ENCODE results near the gene DMD. TPM values are rescaled to one million over a fixed set of nuclear protein-coding genes. Genes with fewer than 3 reads are reported as not detected.

DMD gene
- total RNA-seq, 1 experiment from 2014 or later = 25.3 TPM

DNA sequence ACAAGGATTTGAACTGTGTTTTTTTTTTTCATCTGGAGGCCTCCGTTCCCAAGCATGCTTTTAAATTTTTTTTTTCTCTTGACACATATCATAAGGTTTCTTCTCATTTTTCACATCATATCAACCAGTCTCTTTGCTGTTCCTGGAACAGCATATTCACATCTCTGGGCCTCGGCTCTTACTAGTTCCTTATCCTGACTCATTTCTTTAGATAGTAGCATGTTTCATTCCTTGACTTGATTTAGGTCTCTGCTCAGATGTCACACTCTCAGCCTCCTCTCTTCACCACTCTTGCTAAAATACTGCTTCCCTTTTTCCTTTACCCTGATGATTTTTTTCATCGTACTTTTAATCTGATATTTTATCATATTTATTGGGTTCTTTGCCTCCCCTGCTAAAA lies 1163.1 kb downstream of the DMD start:
- DNase-seq = no peak
- H3K27me3 ChIP-seq (ENCODE audit: insufficient read depth, low read depth) = no peaks in the 10 kb centered on the region
- no peaks in the 10 kb centered on the region for H4K20me1 ChIP-seq (ENCODE audit: insufficient read depth)
- ChIA-PET POLR2A (ENCODE audit: unreplicated experiment) (no interaction called here), CTCF (no interaction called here)
- no peaks in the 10 kb centered on the region for H3F3A ChIP-seq (ENCODE audit: insufficient read depth, low read depth)
- no peak overlapping the region for H3K4me2 ChIP-seq
- TF ChIP-seq EZH2 (IDR thresholded peaks at IDR 0.05; ENCODE audit: low read depth) = no peak
- no peaks in the 10 kb centered on the region for H3K4me1 ChIP-seq (replicated peaks; ENCODE audit: insufficient read depth)
- H2AFZ ChIP-seq = no peak overlapping the region
- H3K4me3 ChIP-seq = no peak overlapping the region
- intact Hi-C loops (cut with micrococcal nuclease; ENCODE audit: unreplicated experiment) = no loop called here
- H3K27ac ChIP-seq = no peak overlapping the region
- H3K36me3 ChIP-seq (ENCODE audit: low read depth) = no peaks in the 10 kb centered on the region
- no peaks in the 10 kb centered on the region for H3K9me3 ChIP-seq (ENCODE audit: insufficient read depth, low read depth)
- no peaks in the 10 kb centered on the region for H3K9me2 ChIP-seq (ENCODE audit: insufficient read depth)
- no TSS peak for BruUV-seq (replicated peaks)
- H3K79me2 ChIP-seq (ENCODE audit: low read depth) = no peaks in the 10 kb centered on the region

DNA sequence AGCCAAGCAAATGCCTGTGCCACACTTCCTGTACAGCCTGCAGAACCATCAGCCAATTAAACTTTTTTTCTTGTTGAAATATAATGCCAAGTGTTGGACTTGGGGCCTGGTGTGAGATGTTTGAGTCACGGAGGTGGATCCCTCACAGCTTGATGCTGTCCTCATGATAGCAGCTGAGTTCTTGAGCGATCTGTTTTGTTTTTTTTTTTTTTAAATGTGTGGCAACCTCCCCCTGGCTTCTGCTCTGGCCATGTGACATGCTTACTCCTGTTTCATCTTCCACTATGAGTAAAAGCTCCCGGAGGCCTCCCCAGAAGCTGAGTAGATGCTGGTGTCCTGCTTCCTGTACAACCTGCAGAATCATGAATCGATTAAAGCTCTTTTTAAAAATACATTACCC lies 1166.2 kb downstream of the DMD start:
- H3K9me3 ChIP-seq (ENCODE audit: insufficient read depth, low read depth) = no peaks in the 10 kb centered on the region
- H2AFZ ChIP-seq = no peak overlapping the region
- H3F3A ChIP-seq (ENCODE audit: insufficient read depth, low read depth) = no peaks in the 10 kb centered on the region
- no peaks in the 10 kb centered on the region for H3K79me2 ChIP-seq (ENCODE audit: low read depth)
- intact Hi-C loops (cut with micrococcal nuclease; ENCODE audit: unreplicated experiment) = no loop called here
- H4K20me1 ChIP-seq (ENCODE audit: insufficient read depth) = no peaks in the 10 kb centered on the region
- CTCF ChIA-PET = no interaction called here
- H3K27ac ChIP-seq = no peak overlapping the region
- no peak overlapping the region for H3K4me2 ChIP-seq
- no peaks in the 10 kb centered on the region for H3K4me1 ChIP-seq (replicated peaks; ENCODE audit: insufficient read depth)
- no peaks in the 10 kb centered on the region for H3K9me2 ChIP-seq (ENCODE audit: insufficient read depth)
- H3K36me3 ChIP-seq (ENCODE audit: low read depth) = no peaks in the 10 kb centered on the region
- TF ChIP-seq, protein P1, sequence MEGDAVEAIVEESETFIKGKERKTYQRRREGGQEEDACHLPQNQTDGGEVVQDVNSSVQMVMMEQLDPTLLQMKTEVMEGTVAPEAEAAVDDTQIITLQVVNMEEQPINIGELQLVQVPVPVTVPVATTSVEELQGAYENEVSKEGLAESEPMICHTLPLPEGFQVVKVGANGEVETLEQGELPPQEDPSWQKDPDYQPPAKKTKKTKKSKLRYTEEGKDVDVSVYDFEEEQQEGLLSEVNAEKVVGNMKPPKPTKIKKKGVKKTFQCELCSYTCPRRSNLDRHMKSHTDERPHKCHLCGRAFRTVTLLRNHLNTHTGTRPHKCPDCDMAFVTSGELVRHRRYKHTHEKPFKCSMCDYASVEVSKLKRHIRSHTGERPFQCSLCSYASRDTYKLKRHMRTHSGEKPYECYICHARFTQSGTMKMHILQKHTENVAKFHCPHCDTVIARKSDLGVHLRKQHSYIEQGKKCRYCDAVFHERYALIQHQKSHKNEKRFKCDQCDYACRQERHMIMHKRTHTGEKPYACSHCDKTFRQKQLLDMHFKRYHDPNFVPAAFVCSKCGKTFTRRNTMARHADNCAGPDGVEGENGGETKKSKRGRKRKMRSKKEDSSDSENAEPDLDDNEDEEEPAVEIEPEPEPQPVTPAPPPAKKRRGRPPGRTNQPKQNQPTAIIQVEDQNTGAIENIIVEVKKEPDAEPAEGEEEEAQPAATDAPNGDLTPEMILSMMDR (conservative IDR thresholded peaks at IDR 0.05) = no peak
- TF ChIP-seq EZH2 (IDR thresholded peaks at IDR 0.05; ENCODE audit: low read depth) = no peak
- no peaks in the 10 kb centered on the region for H3K27me3 ChIP-seq (ENCODE audit: insufficient read depth, low read depth)
- H3K4me3 ChIP-seq = no peak overlapping the region
- POLR2A ChIA-PET (ENCODE audit: unreplicated experiment) = no interaction called here
- no peak for DNase-seq
- no TSS peak for BruUV-seq (replicated peaks)

DNA sequence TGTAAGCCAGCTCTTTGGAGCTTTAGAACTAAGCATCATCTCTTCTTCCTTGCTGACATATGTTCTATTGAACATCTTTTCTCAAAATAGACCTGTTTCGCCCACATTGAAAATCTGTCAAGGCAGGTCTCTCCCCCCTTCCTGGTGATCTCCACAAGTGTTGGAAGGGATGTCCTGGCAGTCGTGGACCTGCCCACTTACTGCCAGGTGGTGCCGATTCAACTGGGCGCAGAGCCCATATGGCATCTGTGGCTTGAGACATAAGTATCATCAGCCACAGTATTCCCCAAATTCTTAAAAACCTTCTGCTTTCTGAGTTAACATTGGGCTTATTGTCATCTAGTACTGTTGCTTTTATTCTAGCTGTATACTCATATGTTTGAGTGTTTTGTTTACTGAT lies 1170.2 kb downstream of the DMD start:
- Histone ChIP-seq H3K9me3 (ENCODE audit: insufficient read depth, low read depth) (no peaks in the 10 kb centered on the region), H3F3A (ENCODE audit: insufficient read depth, low read depth) (no peaks in the 10 kb centered on the region), H3K4me2 (no peak overlapping the region), H3K79me2 (ENCODE audit: low read depth) (no peaks in the 10 kb centered on the region), H2AFZ (no peak overlapping the region), H3K4me1 (replicated peaks; ENCODE audit: insufficient read depth) (no peaks in the 10 kb centered on the region), H3K36me3 (ENCODE audit: low read depth) (no peaks in the 10 kb centered on the region), H3K27me3 (ENCODE audit: insufficient read depth, low read depth) (no peaks in the 10 kb centered on the region), H3K4me3 (no peak overlapping the region), H3K9me2 (ENCODE audit: insufficient read depth) (no peaks in the 10 kb centered on the region), H4K20me1 (ENCODE audit: insufficient read depth) (no peaks in the 10 kb centered on the region), H3K27ac (no peak overlapping the region)
- TF ChIP-seq, protein P1 (conservative IDR thresholded peaks at IDR 0.05) = no peak
- no peak for TF ChIP-seq EZH2 (IDR thresholded peaks at IDR 0.05; ENCODE audit: low read depth)
- BruUV-seq (replicated peaks) = no TSS peak
- intact Hi-C loops (cut with micrococcal nuclease; ENCODE audit: unreplicated experiment) = no loop called here
- ChIA-PET CTCF (no interaction called here), POLR2A (ENCODE audit: unreplicated experiment) (interaction anchor here (0.6 kb wide), 1 partner anchor 398 kb away, joined by 6 read pairs; no protein-coding TSS in a partner anchor)
- no peak for DNase-seq

GRCh38 chrX:32026772-32027171 lies 1184.6 kb downstream of the DMD start:
- no peaks in the 10 kb centered on the region for H3F3A ChIP-seq (ENCODE audit: insufficient read depth, low read depth)
- intact Hi-C loops (cut with micrococcal nuclease; ENCODE audit: unreplicated experiment) = no loop called here
- no peaks in the 10 kb centered on the region for H3K36me3 ChIP-seq (ENCODE audit: low read depth)
- ChIA-PET POLR2A (ENCODE audit: unreplicated experiment) (no interaction called here), CTCF (no interaction called here)
- no peaks in the 10 kb centered on the region for H3K27me3 ChIP-seq (ENCODE audit: insufficient read depth, low read depth)
- DNase-seq = no peak
- H3K79me2 ChIP-seq (ENCODE audit: low read depth) = no peaks in the 10 kb centered on the region
- no peak overlapping the region for H3K4me3 ChIP-seq
- TF ChIP-seq, protein P1 (conservative IDR thresholded peaks at IDR 0.05) = no peak
- no peak for TF ChIP-seq EZH2 (IDR thresholded peaks at IDR 0.05; ENCODE audit: low read depth)
- H3K9me2 ChIP-seq (ENCODE audit: insufficient read depth) = no peaks in the 10 kb centered on the region
- no peaks in the 10 kb centered on the region for H3K9me3 ChIP-seq (ENCODE audit: insufficient read depth, low read depth)
- H2AFZ ChIP-seq = no peak overlapping the region
- no peak overlapping the region for H3K27ac ChIP-seq
- H3K4me1 ChIP-seq (replicated peaks; ENCODE audit: insufficient read depth) = no peaks in the 10 kb centered on the region
- no peak overlapping the region for H3K4me2 ChIP-seq
- BruUV-seq (replicated peaks) = no TSS peak
- H4K20me1 ChIP-seq (ENCODE audit: insufficient read depth) = no peaks in the 10 kb centered on the region
